Stimulated activated CD8-positive, alpha-beta memory T cell treated with anti-CD3 and anti-CD28 coated beads, Interleukin-12 subunit alpha, Interleukin-12 subunit beta, amount 100 ng/mL, for 24 hours (primary cell): ENCODE measurements around the gene MAS1.
"Not testable (repeated sequence)": the region's sequence is repeated elsewhere in the genome, so short reads cannot be mapped to it uniquely, and the experiment has no call there.

Experiments
- DNase-seq: peaks from one replicate; pipeline ENCODE4 v3.0.0-alpha.2; 2020; ENCODE audit errors: extremely low read depth

Gene MAS1

DNA sequence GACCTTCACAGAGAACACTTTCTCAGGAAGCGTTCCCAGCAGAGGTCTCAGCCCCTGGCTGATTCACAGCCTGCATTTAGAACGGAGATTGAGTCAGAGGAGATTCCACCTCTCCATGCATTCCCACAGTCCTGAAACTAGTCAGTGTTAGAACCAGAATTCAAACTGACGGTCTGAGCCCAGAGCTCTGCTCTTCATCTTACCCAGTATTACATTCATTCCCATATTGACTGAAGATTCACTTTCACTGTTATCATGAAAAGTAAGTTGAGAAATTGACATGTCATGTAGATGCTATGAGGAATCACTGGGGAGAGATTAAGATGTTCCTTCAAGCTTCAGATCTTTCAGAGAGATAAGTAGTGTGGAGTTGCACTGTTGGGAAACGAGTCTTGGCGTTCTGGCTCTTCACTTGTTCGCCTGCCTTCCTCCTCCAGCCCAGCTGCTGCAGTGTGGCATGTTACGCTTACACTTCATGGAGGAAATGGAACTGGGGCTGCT, 28.3 kb downstream of the MAS1 start:
- no peak for DNase-seq

DNA sequence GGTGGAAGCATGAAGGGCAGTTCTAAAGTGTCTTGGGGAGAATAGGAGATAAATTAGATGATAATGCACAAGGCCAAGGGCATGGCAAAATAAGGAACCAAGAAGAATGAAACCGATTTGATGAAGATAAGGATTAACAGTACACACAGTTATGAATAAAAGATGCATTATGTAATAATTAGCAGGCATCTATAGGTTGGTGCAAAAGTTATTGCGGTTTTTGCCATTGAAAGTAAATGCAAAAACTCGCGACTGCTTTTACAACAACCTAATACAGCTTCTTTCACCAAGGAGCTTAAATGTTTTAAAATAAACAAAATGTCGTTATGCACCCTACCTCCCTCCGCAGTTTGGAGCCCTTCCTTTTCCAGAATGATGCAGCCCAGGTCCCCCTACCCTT, 29.0 kb downstream of the MAS1 start:
- DNase-seq: no peak

DNA sequence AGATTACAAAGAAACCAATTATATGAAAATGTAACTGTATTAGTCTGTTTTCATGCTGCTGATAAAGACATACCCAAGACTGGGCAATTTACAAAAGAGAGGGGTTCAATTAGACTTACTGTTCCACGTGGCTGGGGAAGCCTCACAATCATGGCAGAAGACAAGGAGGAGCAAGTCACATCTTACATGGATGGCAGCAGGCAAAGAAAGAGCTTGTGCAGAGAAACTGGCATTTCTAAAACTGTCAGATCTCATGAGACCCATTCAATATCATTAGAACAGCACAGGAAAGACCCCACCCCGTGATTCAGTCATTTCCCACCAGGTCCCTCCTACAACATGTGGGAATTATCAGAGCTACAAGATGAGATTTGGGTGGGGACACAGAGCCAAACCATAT, 33.4 kb downstream of the MAS1 start:
- not testable (repeated sequence) for DNase-seq

DNA sequence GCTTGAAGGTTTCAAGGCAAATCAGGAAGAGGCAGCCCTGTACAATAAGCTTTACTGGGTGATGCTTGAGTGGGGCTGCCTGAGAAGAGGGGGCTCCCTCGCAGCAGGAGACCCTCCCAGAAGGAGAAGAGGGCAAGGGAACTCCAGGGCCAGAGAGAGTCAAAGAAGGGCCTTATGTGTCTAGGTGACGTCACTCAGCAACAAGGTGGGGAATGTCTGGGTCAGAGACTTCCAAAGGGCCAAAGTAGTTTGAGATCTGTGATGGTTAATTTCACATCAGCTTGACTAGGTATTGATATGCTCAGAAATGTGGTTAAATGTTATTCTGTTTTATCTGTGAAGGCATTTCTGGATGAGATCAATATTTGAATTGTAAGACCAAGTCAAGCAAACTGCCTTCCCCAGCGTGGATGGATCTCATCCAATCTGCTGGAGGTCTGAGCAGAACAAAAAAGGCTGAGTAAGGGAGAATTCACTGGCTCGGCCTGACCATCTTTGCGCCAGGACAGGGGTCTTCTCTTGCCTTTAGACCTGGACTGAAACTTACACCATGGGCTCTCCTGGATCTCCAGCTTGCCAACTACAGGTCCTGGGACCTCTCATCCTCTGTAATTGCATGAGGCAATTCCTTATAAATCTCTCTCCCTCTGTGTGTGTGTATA, 35.9 kb downstream of the MAS1 start:
- DNase-seq: no peak

DNA sequence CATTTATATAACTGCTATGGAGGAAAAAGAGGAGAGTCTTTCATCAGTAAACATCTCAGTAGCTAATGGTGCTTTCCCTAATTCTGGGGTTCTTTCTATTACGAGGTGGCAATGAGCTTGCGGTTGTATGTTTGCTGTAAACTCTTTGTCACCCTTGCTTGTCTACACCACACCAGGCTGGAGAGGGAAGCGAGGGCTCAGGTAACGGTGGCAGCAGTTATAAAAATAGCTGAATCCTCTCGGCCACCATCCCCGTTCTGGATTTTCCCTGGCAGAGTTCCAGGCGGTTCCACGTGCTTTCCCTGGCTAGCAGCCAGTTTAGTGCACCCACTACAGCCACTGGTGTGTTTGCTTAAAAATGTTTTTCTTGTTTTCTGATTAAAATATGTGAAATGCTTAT, 39.0 kb downstream of the MAS1 start:
- no peak for DNase-seq

DNA sequence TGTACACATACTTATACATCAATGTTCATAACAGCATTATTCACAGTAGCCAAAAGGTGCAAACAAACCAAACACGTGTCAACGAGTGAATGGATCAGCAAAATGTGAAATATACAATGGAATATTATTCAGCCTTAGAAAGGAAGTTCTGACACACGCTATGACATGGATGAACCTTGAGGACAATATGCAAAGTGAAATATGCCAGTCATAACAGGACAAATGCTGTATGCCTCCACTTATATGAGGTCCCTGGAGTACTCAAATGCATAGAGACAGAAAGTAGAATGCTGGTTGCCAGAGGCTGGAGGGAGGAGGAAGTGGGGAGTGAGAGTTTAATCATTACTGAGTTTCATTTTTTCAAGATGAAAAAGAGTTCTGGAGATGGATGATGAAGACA, 40.3 kb downstream of the MAS1 start:
- no peak for DNase-seq

DNA sequence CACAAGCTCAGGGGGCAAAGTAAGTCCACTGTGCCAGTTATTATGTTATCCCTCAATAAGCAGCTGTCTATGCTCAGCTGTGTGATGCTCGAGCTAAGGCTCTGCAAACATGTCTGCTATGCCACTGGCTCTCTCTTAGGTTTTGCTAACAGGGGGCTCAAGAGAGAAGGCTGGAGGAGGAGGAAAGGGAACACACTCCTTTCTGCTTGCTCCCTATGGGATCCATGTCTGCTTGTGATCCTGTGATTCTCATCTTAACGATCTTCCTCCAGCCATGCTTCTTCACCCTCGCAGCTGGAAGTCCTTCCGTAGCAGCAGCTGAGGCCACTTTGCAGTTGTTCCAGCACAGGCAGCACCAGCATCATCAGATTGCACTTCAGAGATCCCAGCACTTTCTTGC, 41.1 kb downstream of the MAS1 start:
- DNase-seq: no peak

DNA sequence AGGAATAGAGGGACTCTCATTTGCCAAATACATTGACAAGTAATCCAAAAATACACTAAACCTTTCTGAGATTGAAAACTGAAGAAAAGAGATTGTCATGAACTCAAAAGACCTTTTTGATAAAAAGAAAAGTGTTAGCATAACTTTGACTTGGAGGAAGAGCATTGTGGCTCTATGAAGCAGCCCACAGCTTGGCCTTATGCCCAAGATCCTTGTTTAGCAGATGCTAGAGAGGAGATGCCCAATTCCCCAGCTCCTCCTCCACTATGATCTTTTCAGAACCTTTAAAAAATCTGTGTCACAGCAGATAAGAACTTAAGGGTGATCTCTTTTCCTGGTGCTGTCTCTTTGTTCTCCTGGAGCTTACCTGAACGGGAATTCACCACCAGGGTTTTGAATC, 42.3 kb downstream of the MAS1 start:
- DNase-seq: no peak

DNA sequence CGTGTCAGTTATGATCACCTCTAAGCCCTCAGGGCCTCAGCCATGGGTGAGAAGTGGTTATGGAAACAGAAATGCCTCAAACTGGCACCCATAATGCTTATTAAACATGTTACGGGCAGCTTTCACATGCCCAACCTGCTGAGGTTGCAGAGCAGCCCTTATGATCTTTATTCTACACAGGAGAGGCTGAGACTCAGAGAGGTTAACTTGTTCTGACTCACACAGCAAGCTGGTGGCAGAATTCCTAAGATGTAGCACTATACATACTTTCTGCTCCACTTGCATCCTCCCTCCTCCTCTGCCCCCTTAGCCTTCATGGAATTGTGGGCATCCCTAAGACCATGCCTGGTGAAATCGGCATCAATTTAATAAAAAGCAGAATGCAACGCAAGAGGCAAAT, 43.4 kb downstream of the MAS1 start:
- no peak for DNase-seq

DNA sequence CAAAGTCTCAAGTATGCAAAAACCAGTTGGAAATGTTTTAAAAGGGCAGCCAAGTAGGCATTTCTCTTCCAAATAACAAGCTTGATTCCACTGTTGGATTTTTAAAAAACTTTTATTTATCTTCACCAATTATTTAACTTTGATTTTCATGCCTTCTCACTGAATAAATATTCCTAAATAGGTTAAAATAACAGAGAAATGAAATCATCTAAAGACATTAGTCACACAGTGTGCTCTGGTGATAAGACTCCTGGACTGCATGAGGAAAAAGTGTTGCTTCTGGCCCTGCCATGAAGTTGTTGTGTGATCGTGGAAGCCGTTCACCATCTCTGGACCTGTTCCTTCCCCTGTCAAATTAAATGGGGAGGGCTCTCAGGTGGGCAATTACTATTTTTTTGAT, 44.3 kb downstream of the MAS1 start:
- DNase-seq: no peak

DNA sequence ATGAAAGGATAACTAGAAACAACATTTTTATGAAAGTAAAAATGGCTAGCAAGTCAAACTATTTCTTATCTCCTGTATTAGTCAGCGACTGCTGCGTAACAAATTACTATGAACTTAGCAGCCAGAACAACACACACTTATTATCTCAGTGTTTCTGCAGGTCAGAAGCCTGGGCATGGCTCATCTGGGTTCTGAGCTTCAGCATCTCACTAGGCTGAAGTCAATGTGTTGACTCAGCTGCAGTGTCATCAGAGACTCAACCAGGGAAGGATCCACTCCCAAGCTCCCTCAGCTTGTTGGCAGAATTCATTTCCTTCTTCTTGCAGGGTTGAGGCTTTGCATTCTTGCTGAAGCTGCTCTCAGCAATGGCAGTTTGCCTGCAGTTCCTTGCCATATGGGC, 44.8 kb downstream of the MAS1 start:
- no peak for DNase-seq

DNA sequence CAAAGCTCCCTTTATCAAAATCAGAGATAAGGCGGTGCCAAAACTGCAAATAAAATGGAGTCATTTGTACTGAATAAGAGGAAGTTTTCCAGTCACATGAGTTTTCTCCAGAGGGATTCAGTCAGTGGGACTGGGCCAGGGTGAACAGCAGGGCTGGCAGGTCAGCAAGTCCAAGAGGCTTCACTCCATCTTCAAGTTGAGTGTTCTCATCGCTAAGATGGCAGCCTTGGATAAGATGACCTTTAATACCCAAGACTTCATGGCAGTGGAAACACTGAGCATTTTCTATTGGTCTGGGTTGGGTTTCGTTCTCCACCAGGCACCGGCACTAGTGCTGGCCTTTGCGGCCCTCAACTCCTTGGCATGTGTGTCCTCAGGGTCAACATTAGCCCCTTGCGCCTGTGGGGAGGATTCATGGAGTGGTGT, 48.8 kb downstream of the MAS1 start:
- no peak for DNase-seq
